HepG2 (cell line): Measurements from ENCODE around the gene CERS5. TPM values are rescaled to one million over a fixed set of nuclear protein-coding genes. Genes with fewer than 3 reads are reported as not detected.

Experiments used
- ATAC-seq: fragments of 200-7000 bp; cut with Tn5 transposase; 3 replicates; pipeline ENCODE4 v1.9.1; 2020; ENCODE audit warnings: mild to moderate bottlenecking, moderate library complexity
- BruUV-seq: library from RNA; stranded (reverse); fragments of 400-500 nt; replicated peaks from 2 replicates; lab custom pipeline; 2021; lab: Mats Ljungman, UMichigan
- CTCF ChIA-PET: fragments of 300-600 bp; formaldehyde crosslinking; extraction: SDS; loops from one replicate; lab custom pipeline; 2021; ENCODE audit warnings: low total read pairs, inconsistent platforms, low intra/inter-chr PET ratio; lab: Yijun Ruan, JAX
- POLR2A ChIA-PET: fragments of 350-600 bp; sonication (Branson Sonifier 250); formaldehyde crosslinking; loops from one replicate; lab custom pipeline; 2020; ENCODE audit warnings: antibody characterized with exemption, inconsistent platforms; lab: Yijun Ruan, JAX
- DNase-seq: peaks from one replicate; pipeline ENCODE4 v3.0.0-alpha.2; 2015; ENCODE audit warnings: low spot score
- FAIRE-seq: peaks from 3 replicates; lab custom pipeline; 2011; peaks lifted over from hg19 to GRCh38; lab: Jason Lieb, UNC
- H2AFZ ChIP-seq: one replicate; pipeline ENCODE4 v1.6.1; 2011; ENCODE audit warnings: low read length, inconsistent platforms
- H3K27ac ChIP-seq: fragments of 300-600 bp; 3 replicates; pipeline ENCODE4 v1.8.0; 2011; ENCODE audit warnings: mixed run types, mild to moderate bottlenecking, mixed read lengths, low read length, inconsistent platforms; ENCODE audit not compliant: insufficient read depth; ENCODE audit errors: extremely low read length
- H3K27me3 ChIP-seq, 2 experiments: fragments of 200-600 bp in 1 of 2; 2 replicates in 1 of 2; 3 replicates in 1 of 2; pipeline versions ENCODE4 v1.6.0 to v1.8.0; 2011; ENCODE audit warnings: low read length in 2 of 2, mild to moderate bottlenecking in 2 of 2, moderate library complexity in 2 of 2, inconsistent platforms in 1 of 2; ENCODE audit not compliant: insufficient read depth in 2 of 2, control insufficient read depth in 1 of 2
- H3K36me3 ChIP-seq, 2 experiments: fragments of 200-600 bp in 1 of 2; replicated peaks in 1 of 2; 2 replicates in 1 of 2; 3 replicates in 1 of 2; pipeline versions ENCODE4 v1.5.1 to v1.8.0; 2011; ENCODE audit warnings: low read length in 2 of 2, inconsistent platforms in 1 of 2; ENCODE audit not compliant: insufficient read depth in 2 of 2, control insufficient read depth in 1 of 2
- H3K4me1 ChIP-seq: 2 replicates; pipeline ENCODE4 v1.5.1; 2012; ENCODE audit warnings: low read length, inconsistent platforms; ENCODE audit not compliant: insufficient read depth
- H3K4me2 ChIP-seq: 2 replicates; pipeline ENCODE4 v1.6.0; 2011; ENCODE audit warnings: low read depth, low read length, inconsistent platforms
- H3K4me3 ChIP-seq, 3 experiments: fragments of 200-600 bp in 1 of 3; sonication (generic), shearing (Covaris generic) in 1 of 3; replicated peaks in 1 of 3; 2 replicates each; pipeline ENCODE4 v1.5.1; 2011 to 2016; ENCODE audit warnings: low read length in 3 of 3, inconsistent platforms in 2 of 3, low read depth in 2 of 3, mild to moderate bottlenecking in 2 of 3, control low read depth in 1 of 3, mixed read lengths in 1 of 3; ENCODE audit not compliant: insufficient read depth in 1 of 3
- H3K79me2 ChIP-seq: one replicate; pipeline ENCODE4 v1.6.1; 2011; ENCODE audit warnings: low read length, inconsistent platforms; ENCODE audit not compliant: insufficient read depth
- H3K9ac ChIP-seq: 2 replicates; pipeline ENCODE4 v1.6.0; 2011; ENCODE audit warnings: mild to moderate bottlenecking, low read depth, low read length, inconsistent platforms; ENCODE audit not compliant: insufficient read depth
- H3K9me3 ChIP-seq: 2 replicates; pipeline ENCODE4 v1.5.1; 2012; ENCODE audit warnings: mild to moderate bottlenecking, low read length
- H4K20me1 ChIP-seq: 2 replicates; pipeline ENCODE4 v1.6.0; 2011; ENCODE audit warnings: inconsistent platforms, mild to moderate bottlenecking, low read length, moderate library complexity; ENCODE audit not compliant: insufficient read depth
- CC2D1A ChIP-seq: sonication (generic); formaldehyde crosslinking; IDR thresholded peaks from 2 replicates; pipeline ENCODE4 v1.8.1; 2023; ENCODE audit warnings: mild to moderate bottlenecking, missing genetic modification reagents
- DNMT3B ChIP-seq: conservative IDR thresholded peaks from 2 replicates; pipeline ENCODE4 v1.6.1; 2016; ENCODE audit warnings: missing biosample characterization, control low read depth
- FIP1L1 ChIP-seq: fragments of 200-400 bp; formaldehyde crosslinking; IDR thresholded peaks from 2 replicates; pipeline ENCODE4 v1.6.1; 2018; ENCODE audit warnings: low read depth, mild to moderate bottlenecking, low read length, moderate library complexity, borderline replicate concordance; ENCODE audit not compliant: insufficient read depth
- KLF16 ChIP-seq, 2 experiments: sonication (generic) in 1 of 2; formaldehyde crosslinking in 1 of 2; IDR thresholded peaks; 2 replicates each; pipeline versions ENCODE4 v1.6.1 to v1.8.0; 2016 to 2023; ENCODE audit warnings: missing genetic modification reagents in 2 of 2, missing compliant biosample characterization in 1 of 2
- NR2F2 ChIP-seq: IDR thresholded peaks from 2 replicates; pipeline ENCODE4 v1.6.1; 2012; ENCODE audit warnings: low read depth, inconsistent platforms, borderline replicate concordance
- PRPF4 ChIP-seq: fragments of 200-400 bp; formaldehyde crosslinking; IDR thresholded peaks from 2 replicates; pipeline ENCODE4 v1.6.1; 2016; ENCODE audit warnings: low read length, low read depth; ENCODE audit not compliant: poor library complexity, severe bottlenecking
- RCOR2 ChIP-seq: IDR thresholded peaks from 2 replicates; pipeline ENCODE4 v1.6.1; 2016; ENCODE audit warnings: missing biosample characterization, missing genetic modification reagents
- SRF ChIP-seq: IDR thresholded peaks from 2 replicates; pipeline ENCODE4 v1.6.1; 2011; ENCODE audit warnings: mild to moderate bottlenecking, low read depth, low read length, moderate library complexity
- WIZ ChIP-seq: sonication (generic); formaldehyde crosslinking; IDR thresholded peaks from 2 replicates; pipeline ENCODE4 v1.5.1; 2020; ENCODE audit warnings: mild to moderate bottlenecking, missing genetic modification reagents
- ZNF17 ChIP-seq: sonication (generic); formaldehyde crosslinking; IDR thresholded peaks from 2 replicates; pipeline ENCODE4 v1.5.0; 2020; ENCODE audit warnings: mild to moderate bottlenecking, missing genetic modification reagents
- ZNF619 ChIP-seq: sonication (generic); formaldehyde crosslinking; IDR thresholded peaks from 2 replicates; pipeline ENCODE4 v1.4.0; 2020; ENCODE audit warnings: mild to moderate bottlenecking, missing genetic modification reagents
- ZNF713 ChIP-seq: sonication (generic); formaldehyde crosslinking; IDR thresholded peaks from 2 replicates; pipeline ENCODE4 v1.4.0; 2020; ENCODE audit warnings: mild to moderate bottlenecking, missing genetic modification reagents
- ZNF879 ChIP-seq: sonication (generic); formaldehyde crosslinking; IDR thresholded peaks from 2 replicates; pipeline ENCODE4 v1.8.1; 2023; ENCODE audit warnings: missing genetic modification reagents
- WGBS: methylation state at CpG from one replicate; pipeline ENCODE4 v1.1.6; 2017; ENCODE audit warnings: low lambda C conversion rate; 5-methylcytosine and 5-hydroxymethylcytosine counted together
- in situ Hi-C: cut with HindIII; loops from 2 replicates; pipeline ENCODE4 v1.10.0; 2017; ENCODE audit warnings: low pct_unique_long_range_greater_than_20kb; ENCODE audit not compliant: extremely low pct_ligation_motif_present
- intact Hi-C: fragments of 100-400 bp; cut with micrococcal nuclease; formaldehyde crosslinking; loops from one replicate; pipeline ENCODE4 v1.10.0; 2022; ENCODE audit not compliant: unreplicated experiment
- polyA plus RNA-seq, 8 experiments: library from polyadenylated mRNA; depleted of rRNA in 3 of 8; stranded (reverse) in 7 of 8; unstranded in 1 of 8; fragments of >200 nt; fragmentation: Illumina TruSeq in 4 of 8; extraction: Trizol in 4 of 8; gene quantifications; 2 replicates each; pipeline versions ENCODE4 v1.2.1 to v1.2.3, GENCODE V29; 2011 to 2016; ENCODE audit warnings: low read depth in 4 of 8, missing spikeins in 1 of 8, mixed read lengths in 1 of 8; ENCODE audit not compliant: insufficient read depth in 1 of 8
- total RNA-seq, 5 experiments: library from RNA; depleted of rRNA; stranded (reverse); fragments of >200 nt; fragmentation: Illumina TruSeq; extraction: Trizol; gene quantifications; 2 replicates each; pipeline ENCODE4 v1.2.3, GENCODE V29; 2016; ENCODE audit warnings: low read depth in 1 of 5
- TF ChIP-seq, protein P1 (sequence below): sonication (generic); formaldehyde crosslinking; IDR thresholded peaks from 2 replicates; pipeline ENCODE4 v1.4.0; 2020; ENCODE audit warnings: mild to moderate bottlenecking, missing genetic modification reagents, borderline replicate concordance
- TF ChIP-seq, protein P2 (sequence below): sonication (generic); formaldehyde crosslinking; IDR thresholded peaks from 2 replicates; pipeline ENCODE4 v1.4.0; 2020; ENCODE audit warnings: missing genetic modification reagents

The CERS5 gene
- total and polyA plus RNA-seq, 2 of the 13 experiments (the other 11 are each of a cell fraction or from before 2014, with no cell fraction given) = 22.3 to 48.8 TPM

DNA sequence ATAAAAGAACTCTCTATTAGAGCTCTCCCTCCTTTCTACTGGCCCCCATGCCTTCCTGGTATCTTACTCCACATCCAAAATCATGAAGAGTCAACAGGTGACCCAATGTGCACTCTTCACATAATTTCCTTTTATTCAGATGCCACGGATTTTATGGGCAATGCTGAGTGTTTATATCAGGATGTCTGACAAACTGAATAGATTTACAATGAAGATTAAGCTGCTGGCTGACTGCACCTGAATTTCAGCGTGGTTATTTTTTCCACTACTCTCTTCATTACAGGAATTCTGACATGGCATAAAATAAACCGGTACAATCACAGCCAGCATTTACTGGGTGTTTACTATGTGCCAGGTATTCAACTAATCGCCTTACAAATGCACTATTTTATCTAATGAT lies 29.4 kb upstream of the CERS5 start:
- no peak for FAIRE-seq
- no peaks in the 10 kb centered on the region for H4K20me1 ChIP-seq
- no TSS peak for BruUV-seq
- no peak for ATAC-seq
- in situ Hi-C loops = no loop called here
- no peak overlapping the region for H2AFZ ChIP-seq
- TF ChIP-seq NR2F2 (no peak), DNMT3B (CRISPR knock-in tag) (no peak), SRF (no peak), CC2D1A (CRISPR knock-in tag) (no peak), ZNF17 (no peak), ZNF619 (CRISPR knock-in tag) (no peak), ZNF879 (CRISPR knock-in tag) (no peak), FIP1L1 (no peak), RCOR2 (CRISPR knock-in tag) (no peak), PRPF4 (no peak), ZNF713 (CRISPR knock-in tag) (no peak), KLF16 (CRISPR knock-in tag; IDR thresholded peaks at IDR 0.05) (no peak), WIZ (no peak)
- TF ChIP-seq, protein P1, sequence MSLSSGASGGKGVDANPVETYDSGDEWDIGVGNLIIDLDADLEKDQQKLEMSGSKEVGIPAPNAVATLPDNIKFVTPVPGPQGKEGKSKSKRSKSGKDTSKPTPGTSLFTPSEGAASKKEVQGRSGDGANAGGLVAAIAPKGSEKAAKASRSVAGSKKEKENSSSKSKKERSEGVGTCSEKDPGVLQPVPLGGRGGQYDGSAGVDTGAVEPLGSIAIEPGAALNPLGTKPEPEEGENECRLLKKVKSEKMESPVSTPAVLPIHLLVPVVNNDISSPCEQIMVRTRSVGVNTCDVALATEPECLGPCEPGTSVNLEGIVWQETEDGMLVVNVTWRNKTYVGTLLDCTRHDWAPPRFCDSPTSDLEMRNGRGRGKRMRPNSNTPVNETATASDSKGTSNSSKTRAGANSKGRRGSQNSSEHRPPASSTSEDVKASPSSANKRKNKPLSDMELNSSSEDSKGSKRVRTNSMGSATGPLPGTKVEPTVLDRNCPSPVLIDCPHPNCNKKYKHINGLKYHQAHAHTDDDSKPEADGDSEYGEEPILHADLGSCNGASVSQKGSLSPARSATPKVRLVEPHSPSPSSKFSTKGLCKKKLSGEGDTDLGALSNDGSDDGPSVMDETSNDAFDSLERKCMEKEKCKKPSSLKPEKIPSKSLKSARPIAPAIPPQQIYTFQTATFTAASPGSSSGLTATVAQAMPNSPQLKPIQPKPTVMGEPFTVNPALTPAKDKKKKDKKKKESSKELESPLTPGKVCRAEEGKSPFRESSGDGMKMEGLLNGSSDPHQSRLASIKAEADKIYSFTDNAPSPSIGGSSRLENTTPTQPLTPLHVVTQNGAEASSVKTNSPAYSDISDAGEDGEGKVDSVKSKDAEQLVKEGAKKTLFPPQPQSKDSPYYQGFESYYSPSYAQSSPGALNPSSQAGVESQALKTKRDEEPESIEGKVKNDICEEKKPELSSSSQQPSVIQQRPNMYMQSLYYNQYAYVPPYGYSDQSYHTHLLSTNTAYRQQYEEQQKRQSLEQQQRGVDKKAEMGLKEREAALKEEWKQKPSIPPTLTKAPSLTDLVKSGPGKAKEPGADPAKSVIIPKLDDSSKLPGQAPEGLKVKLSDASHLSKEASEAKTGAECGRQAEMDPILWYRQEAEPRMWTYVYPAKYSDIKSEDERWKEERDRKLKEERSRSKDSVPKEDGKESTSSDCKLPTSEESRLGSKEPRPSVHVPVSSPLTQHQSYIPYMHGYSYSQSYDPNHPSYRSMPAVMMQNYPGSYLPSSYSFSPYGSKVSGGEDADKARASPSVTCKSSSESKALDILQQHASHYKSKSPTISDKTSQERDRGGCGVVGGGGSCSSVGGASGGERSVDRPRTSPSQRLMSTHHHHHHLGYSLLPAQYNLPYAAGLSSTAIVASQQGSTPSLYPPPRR (CRISPR knock-in tag) = no peak
- TF ChIP-seq, protein P2, sequence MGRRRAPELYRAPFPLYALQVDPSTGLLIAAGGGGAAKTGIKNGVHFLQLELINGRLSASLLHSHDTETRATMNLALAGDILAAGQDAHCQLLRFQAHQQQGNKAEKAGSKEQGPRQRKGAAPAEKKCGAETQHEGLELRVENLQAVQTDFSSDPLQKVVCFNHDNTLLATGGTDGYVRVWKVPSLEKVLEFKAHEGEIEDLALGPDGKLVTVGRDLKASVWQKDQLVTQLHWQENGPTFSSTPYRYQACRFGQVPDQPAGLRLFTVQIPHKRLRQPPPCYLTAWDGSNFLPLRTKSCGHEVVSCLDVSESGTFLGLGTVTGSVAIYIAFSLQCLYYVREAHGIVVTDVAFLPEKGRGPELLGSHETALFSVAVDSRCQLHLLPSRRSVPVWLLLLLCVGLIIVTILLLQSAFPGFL = no peak
- H3K4me1 ChIP-seq = 0 out of 2 replicates have a peak, but pooled peaks cover 6% of the 10 kb centered on the region
- 93% methylated on average over 4 of the region's 4 CpGs for WGBS
- peaks cover 0 to 8% of the 10 kb centered on the region in 2 experiments; a peak in 3 of 5 replicates for H3K36me3 ChIP-seq
- no peak for DNase-seq
- ChIA-PET CTCF (no interaction called here), POLR2A (no interaction called here)
- no peaks in the 10 kb centered on the region for H3K79me2 ChIP-seq
- H3K9me3 ChIP-seq = no peaks in the 10 kb centered on the region
- no peak overlapping the region for H3K27ac ChIP-seq
- no peak overlapping the region for H3K4me2 ChIP-seq
- intact Hi-C loops = no loop called here
- H3K9ac ChIP-seq = no peak overlapping the region
- no peak overlapping the region for H3K4me3 ChIP-seq
- H3K27me3 ChIP-seq = no peaks in the 10 kb centered on the region; a peak in 1 of 5 replicates
